Lung (tissue), 12 donors: ENCODE results near the gene GABRR2. TPM values are rescaled to one million over a fixed set of nuclear protein-coding genes. Genes with fewer than 3 reads are reported as not detected.
A peak's percentile ranks its signal among the peaks of the same experiment; 100 is the strongest.

Source experiments
- ATAC-seq: fragments of 200-7000 bp; cut with Tn5 transposase; one replicate; pipeline ENCODE4 v1.9.1; 2020; ENCODE audit warnings: moderate number of reproducible peaks; ENCODE audit not compliant: insufficient read depth, low FRiP score
- DNase-seq, 3 donors: peaks; one replicate each; pipeline ENCODE4 v3.0.0-alpha.2; 2013 to 2017
- H3K27ac ChIP-seq, 2 donors: one replicate each; pipeline ENCODE4 v1.5.1; 2013; ENCODE audit warnings: mild to moderate bottlenecking in 2 of 2, moderate library complexity in 2 of 2, control low read depth in 1 of 2, inconsistent platforms in 1 of 2, low read depth in 1 of 2, low read length in 1 of 2
- H3K27me3 ChIP-seq, 3 donors: one replicate each; pipeline ENCODE4 v1.5.1; 2013; ENCODE audit warnings: low read length in 2 of 3; ENCODE audit not compliant: control insufficient read depth in 3 of 3, insufficient read depth in 3 of 3
- H3K36me3 ChIP-seq, 4 donors: one replicate each; pipeline ENCODE4 v1.5.1; 2013; ENCODE audit warnings: low read length in 4 of 4, mild to moderate bottlenecking in 1 of 4, moderate library complexity in 1 of 4; ENCODE audit not compliant: control insufficient read depth in 4 of 4, insufficient read depth in 4 of 4
- H3K4me1 ChIP-seq, 5 donors: one replicate each; pipeline ENCODE4 v1.5.1; 2013; ENCODE audit warnings: low read length in 5 of 5, mild to moderate bottlenecking in 2 of 5, moderate library complexity in 1 of 5; ENCODE audit not compliant: control insufficient read depth in 5 of 5, insufficient read depth in 5 of 5
- H3K4me3 ChIP-seq: one replicate; pipeline ENCODE4 v1.5.1; 2013; ENCODE audit warnings: mild to moderate bottlenecking, control low read depth, moderate library complexity
- H3K9ac ChIP-seq, 2 donors: one replicate each; pipeline ENCODE4 v1.5.1; 2013; ENCODE audit warnings: low read length in 2 of 2, control low read depth in 1 of 2; ENCODE audit not compliant: insufficient read depth in 1 of 2
- H3K9me3 ChIP-seq, 4 donors: one replicate each; pipeline ENCODE4 v1.5.1; 2013; ENCODE audit warnings: low read length in 3 of 4, mild to moderate bottlenecking in 1 of 4, moderate library complexity in 1 of 4; ENCODE audit not compliant: control insufficient read depth in 4 of 4, insufficient read depth in 3 of 4
- CTCF ChIP-seq: IDR thresholded peaks from 2 replicates; pipeline ENCODE4 v1.5.1; 2012; ENCODE audit warnings: mild to moderate bottlenecking; ENCODE audit errors: control extremely low read depth, extremely low read depth
- WGBS, 2 donors: extraction: QIAGEN DNeasy Blood & Tissue Kit; methylation state at CpG; one replicate each; pipeline ENCODE4 v1.1.7; 2013; 5-methylcytosine and 5-hydroxymethylcytosine counted together
- polyA plus RNA-seq, 2 donors: library from polyadenylated mRNA; stranded (reverse); fragments of 200-250 nt; gene quantifications; one replicate each; pipeline ENCODE4 v1.2.1, GENCODE V29; 2013
- total RNA-seq, 2 donors: library from RNA; depleted of rRNA in 1 of 2; stranded (reverse); fragments of >200 nt in 1 of 2; gene quantifications; one replicate each; pipeline ENCODE4 v1.2.1, GENCODE V29; 2014 to 2021
- donor health status: control.
- donor health status: control.
- donor health status: Bipolar disorder and iron deficiency.
- donor health status: healthy.
- donor health status: DM: yes; HTN: yes; CAD: no.

The GABRR2 gene
- total and polyA plus RNA-seq, 4 donors: 0.33 to 1.5 (median 1.4) TPM

- H3K4me1 ChIP-seq: no peaks in the 10 kb centered on the region
- no peak overlapping the region for H3K4me3 ChIP-seq
- no peaks in the 10 kb centered on the region for H3K27me3 ChIP-seq
- H3K27ac ChIP-seq: no peak overlapping the region
- H3K36me3 ChIP-seq: no peaks in the 10 kb centered on the region
- TF ChIP-seq CTCF: no peak
- H3K9ac ChIP-seq: no peak overlapping the region
- 64 to 75% methylated on average over 5 of the region's 5 CpGs for WGBS, 2 donors
- H3K9me3 ChIP-seq: no peaks in the 10 kb centered on the region
- no peak for ATAC-seq
- no peak for DNase-seq
These were observed 102.6 kb downstream of the GABRR2 start for GRCh38 chr6:89212472-89212871.

- Histone ChIP-seq H3K4me3 (no peak overlapping the region), H3K4me1 (no peaks in the 10 kb centered on the region), H3K9ac (no peak overlapping the region), H3K9me3 (no peaks in the 10 kb centered on the region), H3K27ac (no peak overlapping the region), H3K27me3 (no peaks in the 10 kb centered on the region), H3K36me3 (no peaks in the 10 kb centered on the region)
- 88 to 96% methylated on average over 6 of the region's 6 CpGs for WGBS, 2 donors
- DNase-seq: no peak
- TF ChIP-seq CTCF: no peak
- ATAC-seq: no peak
These were observed 105.6 kb downstream of the GABRR2 start for GRCh38 chr6:89209457-89209856.

GRCh38 chr6:89208551-89208950 is 106.5 kb downstream of the GABRR2 start:
- WGBS, 2 donors: 57 to 78% methylated on average over 4 of the region's 4 CpGs
- H3K9me3 ChIP-seq: no peaks in the 10 kb centered on the region
- H3K27ac ChIP-seq: no peak overlapping the region
- no peaks in the 10 kb centered on the region for H3K36me3 ChIP-seq
- H3K4me3 ChIP-seq: no peak overlapping the region
- DNase-seq (peak; percentile 25 to 39 (median 34)), ATAC-seq (no peak)
- H3K27me3 ChIP-seq: no peaks in the 10 kb centered on the region
- TF ChIP-seq CTCF: no peak
- H3K4me1 ChIP-seq: no peaks in the 10 kb centered on the region
- H3K9ac ChIP-seq: no peak overlapping the region

Other genes starting within 250 kb of the GABRR2 start
- gene PNRC1, start 234.5 kb downstream of the GABRR2 start, total RNA-seq: 100 to 1,000 TPM; 127 to 329 TPM
- 100 to 1,000 TPM in 1 of 2 donors, 10 to 100 TPM in 1; 54.9 to 155 TPM for gene PNRC1, start 234.5 kb downstream of the GABRR2 start, polyA plus RNA-seq
- 1 to 10 TPM in 1 of 2 donors, under 1 TPM in 1; 0.49 to 4.0 TPM for gene SRSF12, start 197.2 kb downstream of the GABRR2 start, total RNA-seq
- under 1 TPM; 0.55 to 0.79 TPM for gene SRSF12, start 197.2 kb downstream of the GABRR2 start, polyA plus RNA-seq
- 10 to 100 TPM in 1 of 2 donors, 1 to 10 TPM in 1; 7.5 to 21.5 TPM for gene PM20D2, start 169.2 kb downstream of the GABRR2 start, total RNA-seq
- 1 to 10 TPM; 3.1 to 5.8 TPM for gene PM20D2, start 169.2 kb downstream of the GABRR2 start, polyA plus RNA-seq
- not detected for gene GABRR1, start 97.9 kb downstream of the GABRR2 start, total RNA-seq
- not detected for gene GABRR1, start 97.9 kb downstream of the GABRR2 start, polyA plus RNA-seq
- gene UBE2J1, start 37.4 kb upstream of the GABRR2 start, total RNA-seq: 10 to 100 TPM; 40.5 to 42.5 TPM
- 10 to 100 TPM; 24.3 to 51.0 TPM for gene UBE2J1, start 37.4 kb upstream of the GABRR2 start, polyA plus RNA-seq
- gene RRAGD, start 97.0 kb upstream of the GABRR2 start, total RNA-seq: 10 to 100 TPM; 12.7 to 40.2 TPM
- gene RRAGD, start 97.0 kb upstream of the GABRR2 start, polyA plus RNA-seq: 10 to 100 TPM; 16.4 to 17.1 TPM
- gene ANKRD6, start 117.9 kb upstream of the GABRR2 start, total RNA-seq: 10 to 100 TPM; 22.8 to 29.4 TPM
- gene ANKRD6, start 117.9 kb upstream of the GABRR2 start, polyA plus RNA-seq: 1 to 10 TPM; 4.4 to 9.2 TPM